Hematopoietic multipotent progenitor cell (in vitro differentiated cells): ENCODE results near the gene SH2D2A. TPM values are rescaled to one million over a fixed set of nuclear protein-coding genes. Genes with fewer than 3 reads are reported as not detected.

ENCODE experiments used
- DNase-seq, 3 donors: peaks; one replicate each; pipeline ENCODE4 v3.0.0-alpha.2; 2011 to 2015; ENCODE audit warnings: low read depth in 2 of 3, low spot score in 2 of 3
- total RNA-seq: library from RNA; depleted of rRNA; stranded (reverse); fragments of >200 nt; gene quantifications from one replicate; pipeline ENCODE4 v1.2.3, GENCODE V29; 2012

SH2D2A gene
- total RNA-seq, 1 donor: 4.3 TPM

DNA sequence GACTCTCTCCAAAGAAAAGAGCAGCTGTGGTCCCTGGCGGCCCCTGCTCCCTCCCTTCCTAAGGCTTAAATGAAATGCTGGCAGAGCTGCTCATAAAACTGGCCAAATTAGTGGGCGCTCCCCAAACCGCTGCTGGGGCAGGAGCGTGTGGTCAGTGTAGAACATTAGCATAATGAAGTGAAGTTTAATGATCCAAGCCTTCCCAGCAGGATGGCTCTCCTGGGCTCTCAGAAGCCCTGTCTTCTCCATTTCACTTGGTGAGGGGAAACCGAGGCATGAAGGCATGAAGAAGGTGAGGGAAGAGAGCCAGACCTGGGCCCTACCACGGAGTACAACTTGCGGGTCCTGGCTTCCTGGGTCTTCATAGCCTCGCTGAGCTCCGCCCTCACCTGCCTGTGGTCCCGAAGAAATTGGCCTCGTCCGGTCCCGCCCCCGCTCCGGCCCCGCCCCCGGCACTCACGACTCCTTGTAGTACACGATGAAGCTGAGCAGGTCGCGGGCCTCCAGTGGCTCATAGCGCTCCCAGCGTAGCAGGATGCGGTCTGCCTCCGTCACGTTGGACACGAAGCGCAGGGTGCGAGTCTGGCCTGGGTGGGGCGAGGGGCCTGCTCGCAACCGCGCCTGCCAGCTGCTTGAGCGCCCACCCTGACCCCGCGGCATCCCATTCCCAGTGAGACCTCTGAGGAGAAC is 32.0 kb upstream of the SH2D2A start:
- DNase-seq: peak; percentile 19 to 42 (median 39)

DNA sequence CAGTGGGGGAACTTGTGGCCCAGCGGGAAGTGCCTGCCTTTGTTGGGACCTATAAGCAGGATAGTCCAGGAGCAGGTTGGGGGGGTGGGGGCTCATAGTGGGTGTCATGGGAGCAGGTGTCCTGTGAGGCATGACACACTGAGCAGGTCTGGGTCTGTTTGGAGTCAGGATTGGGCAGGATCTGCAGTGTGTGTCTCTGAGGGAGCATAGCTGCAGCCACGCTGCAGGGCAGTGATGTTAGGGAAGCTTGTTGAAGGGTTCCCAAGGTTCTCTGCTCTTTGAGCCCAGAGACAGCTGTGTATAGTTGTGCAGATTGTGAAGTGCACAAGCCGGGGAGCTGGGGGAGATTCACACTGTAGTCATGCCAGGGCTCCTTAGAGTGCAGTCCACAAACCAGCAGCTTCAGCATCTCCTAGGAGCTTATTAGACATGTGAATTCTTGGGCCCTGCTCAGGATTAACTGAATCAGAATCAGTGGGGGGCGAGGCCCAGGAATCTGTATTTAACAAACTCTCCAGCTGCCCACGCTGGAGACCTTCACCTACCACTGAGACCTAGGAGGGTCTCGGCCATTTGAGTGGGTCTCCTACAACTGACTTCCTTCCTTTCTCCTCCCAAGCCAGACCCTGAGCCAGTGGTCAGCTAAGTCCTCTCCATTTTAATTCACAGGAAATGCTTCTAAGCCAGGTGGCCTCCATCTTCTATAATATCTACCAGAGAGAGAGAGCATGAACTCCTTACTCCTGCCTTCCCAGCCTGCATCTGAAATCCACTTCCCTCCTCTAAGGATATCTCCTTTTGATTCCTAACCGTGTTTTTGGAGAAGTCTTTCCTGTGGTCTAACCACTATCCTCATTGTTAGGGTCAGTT is 31.2 kb upstream of the SH2D2A start:
- no peak for DNase-seq

DNA sequence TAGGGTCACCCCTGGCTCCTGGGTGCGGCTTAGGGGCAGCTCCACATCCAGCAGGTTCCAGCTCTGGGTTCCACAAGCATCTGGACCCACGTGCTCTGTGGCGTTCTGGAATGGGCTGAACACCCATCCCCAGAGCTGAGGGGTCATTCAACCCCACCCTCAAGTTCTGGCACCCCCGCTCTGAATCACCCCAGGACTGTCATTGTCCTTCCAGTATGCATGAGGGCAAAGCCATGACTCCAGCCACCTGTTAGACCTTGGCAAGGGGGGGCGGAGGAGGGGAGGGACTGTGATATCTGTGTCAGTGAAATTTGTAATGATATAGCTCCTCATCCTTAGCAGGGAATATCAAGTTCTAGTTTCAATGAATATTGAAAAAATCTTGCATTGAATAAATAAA is 30.0 kb upstream of the SH2D2A start:
- no peak for DNase-seq

DNA sequence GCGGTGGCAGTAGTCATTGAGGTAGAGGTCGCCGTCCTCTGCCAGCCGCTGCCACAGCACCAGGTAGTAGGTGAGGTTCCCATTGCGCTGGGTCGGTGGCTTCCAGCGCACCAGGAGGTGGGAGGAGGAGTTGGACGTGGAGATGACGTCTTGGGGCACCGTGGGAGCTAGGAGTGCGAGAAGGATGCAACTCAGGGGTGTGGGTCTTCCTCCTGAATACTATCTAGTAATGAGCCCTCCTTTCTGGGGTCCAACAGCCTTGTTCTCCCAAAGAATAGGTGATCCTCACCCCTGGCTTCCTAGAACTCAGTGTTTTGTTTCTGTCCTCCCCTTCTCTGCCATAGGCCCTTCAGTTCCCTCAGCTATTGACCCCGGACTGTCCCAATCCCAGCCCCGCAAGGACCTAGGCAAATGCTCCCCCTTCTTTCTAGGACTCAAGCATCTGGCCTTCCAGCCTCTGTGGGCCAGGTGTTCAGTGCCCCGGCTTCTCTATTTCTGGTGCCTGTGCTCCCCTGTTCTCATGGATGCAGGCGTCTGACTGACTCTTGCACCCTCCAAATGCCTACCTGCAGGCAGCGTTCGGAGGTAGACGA is 29.4 kb upstream of the SH2D2A start:
- DNase-seq: no peak

DNA sequence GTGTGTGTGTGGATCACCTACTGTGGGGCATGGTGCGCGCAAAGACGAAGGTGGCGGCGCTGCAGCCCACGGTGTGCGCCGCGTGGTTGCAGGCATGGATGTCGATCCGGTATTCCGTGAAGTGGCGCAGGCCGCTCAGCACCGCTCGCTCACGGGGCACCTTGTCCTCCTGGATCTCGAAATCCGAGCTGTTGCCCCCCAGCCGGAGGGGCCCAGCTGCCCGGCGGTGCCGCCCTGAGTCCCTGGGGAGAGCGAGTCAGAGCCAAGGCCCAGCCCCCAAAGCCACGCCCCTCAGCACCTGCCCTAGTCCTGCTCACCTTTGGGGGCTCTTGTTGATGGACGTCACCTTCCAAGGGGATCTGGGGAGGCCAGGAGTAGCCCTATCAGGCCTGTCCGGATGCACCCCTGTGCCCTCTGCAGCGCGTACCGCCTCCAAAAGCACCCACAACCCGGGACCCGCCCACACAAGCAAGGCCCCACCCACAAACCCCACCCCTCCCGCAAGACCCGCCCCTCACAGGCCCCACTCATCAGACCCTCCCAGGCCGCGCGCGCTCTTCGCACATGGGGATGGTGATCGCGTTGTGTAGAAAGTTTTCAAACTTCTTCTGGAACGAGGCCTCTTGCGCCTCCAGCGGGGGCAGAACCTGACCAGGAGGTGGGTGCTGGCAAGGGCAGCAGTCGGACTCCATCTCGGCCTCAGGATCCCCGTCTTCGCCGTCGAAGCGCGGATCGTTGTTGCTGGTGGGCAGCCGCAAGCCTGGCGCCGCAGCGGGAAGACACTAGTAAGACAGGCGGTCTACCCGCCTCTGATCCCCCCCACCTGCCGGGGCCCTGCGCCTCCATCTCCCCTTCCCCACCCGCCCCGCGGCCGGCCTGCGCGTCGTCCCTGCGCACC is 28.7 kb upstream of the SH2D2A start:
- peak in 2 of 3 donors; percentile 54 to 68 for DNase-seq

DNA sequence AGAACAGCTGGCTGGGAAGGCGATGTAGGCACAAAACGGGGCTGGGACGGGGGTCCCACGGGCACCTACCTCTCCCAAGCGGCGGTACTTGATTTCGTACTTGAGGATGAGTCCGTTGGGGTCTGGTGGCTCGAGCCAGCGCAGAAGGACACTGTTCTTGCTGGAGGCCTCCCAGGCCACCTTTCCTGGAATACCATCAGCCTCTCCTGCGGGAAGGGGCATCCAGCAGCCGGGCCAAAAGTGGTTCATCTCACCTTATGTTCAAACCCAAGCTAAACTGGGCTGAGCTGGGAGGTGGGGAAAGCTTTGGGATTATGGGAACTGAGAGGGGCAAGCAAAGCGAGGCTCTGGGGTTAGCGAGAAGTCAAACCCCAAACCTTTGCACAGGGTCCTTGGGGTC is 28.0 kb upstream of the SH2D2A start:
- no peak for DNase-seq

DNA sequence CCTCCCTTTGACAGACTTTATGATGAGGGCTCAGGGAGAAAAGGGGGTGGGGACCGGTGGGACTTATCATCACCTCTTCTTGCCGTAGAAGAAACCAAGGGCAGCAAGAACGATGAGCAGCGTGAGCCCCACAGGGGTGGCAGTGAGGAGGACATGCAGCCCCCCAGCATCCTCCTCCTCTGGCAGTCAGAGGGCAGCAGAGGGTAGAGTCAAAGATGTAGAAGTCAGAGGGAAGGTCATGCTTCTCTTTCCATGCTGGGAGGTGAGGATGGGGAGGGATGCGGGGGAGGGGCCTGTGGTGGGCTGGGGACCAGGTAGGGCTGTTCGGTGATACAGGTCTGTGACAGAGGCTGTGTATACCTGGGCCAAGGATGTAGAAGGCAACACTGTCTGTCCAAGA is 27.5 kb upstream of the SH2D2A start:
- DNase-seq: peak in 1 of 3 donors; percentile 36

DNA sequence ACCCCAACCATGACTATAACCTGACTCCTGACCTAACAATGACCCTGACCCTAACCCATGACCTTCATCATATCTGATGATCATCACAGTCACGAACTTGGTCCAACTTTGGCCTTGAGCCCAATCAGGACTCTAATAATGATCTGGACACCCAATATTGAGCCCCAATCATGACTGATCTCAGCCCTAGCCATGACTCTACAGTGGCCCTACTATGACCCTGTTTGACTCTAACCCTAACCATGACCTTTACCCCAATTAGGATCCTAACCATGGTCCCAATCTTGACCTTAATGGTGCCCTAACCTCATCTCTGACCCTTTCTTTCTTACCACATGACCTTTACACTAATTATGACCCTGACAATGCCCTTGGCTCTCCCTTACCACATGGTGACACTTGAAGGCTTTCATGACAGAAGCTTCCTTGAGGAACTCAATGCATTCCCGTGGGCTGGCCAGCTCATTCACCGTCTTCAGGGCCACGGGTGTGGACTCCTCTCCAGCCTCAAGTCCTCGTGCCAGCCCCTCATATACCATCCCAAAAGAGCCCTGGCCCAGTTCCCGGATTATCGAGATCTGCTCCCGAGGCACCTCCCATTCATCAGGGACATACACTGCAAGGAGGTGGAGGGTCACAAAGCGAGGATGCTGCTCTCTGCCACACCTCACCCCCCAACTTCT is 26.1 kb upstream of the SH2D2A start:
- no peak for DNase-seq

DNA sequence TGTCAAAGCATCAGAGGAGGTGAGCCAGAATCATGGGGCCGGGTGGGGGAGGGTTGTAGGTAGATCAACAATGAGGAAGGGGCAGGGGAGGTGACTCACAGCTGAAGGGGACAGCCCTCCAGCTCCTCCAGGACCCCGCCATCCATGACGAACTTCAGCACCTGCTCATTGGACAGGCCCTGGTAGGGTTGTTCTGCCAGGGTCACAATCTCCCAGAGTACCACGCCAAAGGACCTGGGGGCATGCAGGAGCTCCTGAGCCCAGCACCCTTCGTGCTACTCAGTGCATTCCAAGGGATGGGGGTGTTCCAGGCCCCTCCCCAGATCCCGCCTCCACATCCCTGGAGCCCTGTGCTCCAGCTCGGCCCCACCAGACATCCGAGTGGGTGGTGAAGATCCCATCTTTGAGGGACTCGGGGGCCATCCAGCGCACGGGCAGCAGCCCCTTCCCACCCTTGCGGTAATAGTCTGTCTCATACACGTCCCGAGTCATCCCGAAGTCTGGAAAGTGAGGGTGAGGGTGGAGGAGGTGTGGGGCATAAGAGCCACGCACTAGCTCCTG is 24.7 kb upstream of the SH2D2A start:
- DNase-seq: no peak

DNA sequence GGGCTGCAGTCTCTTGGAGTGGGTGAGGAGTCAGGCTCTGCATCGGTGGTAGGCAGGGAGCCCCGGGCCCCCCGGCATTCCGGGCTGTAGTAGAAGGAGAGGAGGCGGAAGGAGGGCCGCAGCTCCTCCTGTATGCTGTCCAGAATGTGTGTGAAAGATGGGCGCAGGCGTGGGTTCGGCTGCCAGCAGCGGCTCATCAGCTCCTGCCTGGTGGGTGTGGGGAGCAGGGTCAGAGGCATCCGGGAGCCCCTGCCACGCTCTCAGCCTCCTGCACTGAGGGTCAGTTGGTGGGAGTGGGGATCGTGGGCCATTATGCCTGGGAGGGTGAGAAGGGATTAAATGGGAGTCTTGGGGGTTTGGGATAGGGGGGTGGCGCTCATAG is 24.2 kb upstream of the SH2D2A start:
- DNase-seq: no peak

DNA sequence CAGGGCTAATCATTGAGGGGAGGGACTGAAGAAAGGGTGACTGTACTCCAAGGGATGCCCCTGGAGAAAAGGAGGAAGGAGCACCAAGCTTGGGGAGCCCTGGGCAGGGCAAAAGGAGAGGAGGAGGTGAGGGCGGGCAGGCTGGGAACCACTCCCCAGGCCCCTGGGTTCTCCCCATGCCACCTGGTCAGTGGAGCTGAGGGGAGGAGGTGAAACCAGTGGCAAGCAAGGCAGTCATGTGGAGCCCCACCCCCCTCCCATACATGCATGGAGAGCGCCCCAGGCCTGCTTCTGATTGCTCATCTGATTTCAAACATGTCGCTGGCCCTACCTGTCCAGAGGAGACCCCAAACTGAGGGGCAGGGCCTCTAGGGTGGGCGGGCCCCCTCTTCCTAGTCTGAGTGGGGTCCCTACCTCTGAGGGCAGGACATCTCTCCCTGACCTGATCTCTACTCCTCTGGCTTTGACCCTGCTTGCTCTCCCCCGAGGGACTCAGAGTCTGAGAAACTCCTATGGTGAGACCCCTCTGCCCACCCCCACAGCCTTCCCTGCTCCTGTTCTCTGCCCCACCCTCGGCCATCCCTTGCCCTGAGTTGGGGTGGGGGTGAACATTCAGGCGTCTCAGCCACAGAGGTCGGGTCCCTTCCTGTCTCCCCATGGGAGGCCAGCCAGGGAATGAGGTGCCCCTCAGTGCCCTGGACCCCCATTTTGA is 23.7 kb upstream of the SH2D2A start:
- no peak for DNase-seq

DNA sequence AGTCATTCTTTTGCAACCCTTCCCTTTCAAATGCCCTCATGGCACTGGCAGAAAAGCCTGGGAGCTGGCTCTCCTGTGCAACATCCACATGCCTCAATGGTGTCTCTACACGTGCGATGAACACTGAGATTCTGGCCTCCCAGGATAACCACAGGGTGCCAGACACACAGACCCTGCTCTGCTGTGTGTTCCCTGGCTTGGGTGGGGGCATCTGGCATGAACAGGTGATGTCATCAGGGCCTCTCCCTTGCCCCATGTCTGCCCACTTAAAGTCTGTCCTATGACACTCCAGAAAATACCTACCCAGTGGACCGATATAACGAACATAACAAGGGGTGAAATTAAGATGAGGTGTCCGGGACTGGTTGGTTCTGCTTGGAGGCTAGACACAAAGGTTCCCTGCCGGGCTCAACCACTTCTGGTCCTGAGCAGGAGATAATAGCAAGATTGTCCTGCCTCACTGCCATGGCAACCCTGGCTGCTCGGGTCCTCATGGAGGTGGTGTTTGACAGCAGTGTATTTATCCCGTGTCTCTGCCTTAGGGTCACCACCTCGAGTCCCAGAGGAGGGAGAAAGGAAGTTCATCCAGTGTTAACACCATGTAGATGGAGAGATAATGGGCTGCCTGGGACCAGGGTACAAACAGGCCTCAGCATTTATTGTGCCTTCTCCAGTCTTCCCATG is 22.9 kb upstream of the SH2D2A start:
- DNase-seq: no peak

DNA sequence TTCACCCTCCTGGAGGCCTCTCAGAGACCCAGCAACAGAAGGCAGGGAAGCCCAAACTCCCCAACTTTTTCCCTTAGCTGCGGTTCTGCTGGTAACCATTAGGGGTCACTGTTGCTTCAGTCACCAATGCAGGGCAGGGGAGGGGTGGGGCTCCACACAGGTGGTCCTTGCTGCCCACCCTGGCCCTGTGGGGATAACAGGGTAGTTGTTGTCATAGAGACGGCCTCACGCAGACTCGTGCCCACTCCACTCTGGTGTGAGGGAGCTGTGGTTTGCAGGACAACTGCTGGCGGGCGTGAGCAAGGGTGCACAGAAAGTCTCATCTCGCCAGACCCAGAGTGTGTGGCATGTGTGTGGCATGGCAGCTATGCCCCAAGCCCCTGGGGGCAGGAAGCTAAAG is 22.3 kb upstream of the SH2D2A start:
- peak in 1 of 3 donors; percentile 70 for DNase-seq

DNA sequence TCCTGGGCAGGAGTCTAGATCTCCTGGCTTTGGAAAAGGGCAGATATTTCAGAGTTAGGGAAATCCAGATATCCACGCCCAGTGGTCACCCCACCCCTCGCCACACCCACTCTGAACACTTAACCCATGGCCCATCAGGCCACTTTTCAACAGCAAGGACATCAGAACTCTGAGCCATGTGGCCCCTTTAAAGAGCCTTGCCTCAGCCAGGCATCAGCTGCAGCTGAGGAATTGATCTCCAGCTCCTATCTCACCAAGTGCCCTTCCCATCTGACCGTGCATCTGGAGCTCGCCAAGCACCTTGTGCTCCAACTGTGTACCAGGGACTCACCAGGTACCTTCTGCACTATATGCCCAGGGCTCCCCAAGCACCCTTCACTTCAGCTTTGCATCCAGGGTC is 20.2 kb upstream of the SH2D2A start:
- no peak for DNase-seq

DNA sequence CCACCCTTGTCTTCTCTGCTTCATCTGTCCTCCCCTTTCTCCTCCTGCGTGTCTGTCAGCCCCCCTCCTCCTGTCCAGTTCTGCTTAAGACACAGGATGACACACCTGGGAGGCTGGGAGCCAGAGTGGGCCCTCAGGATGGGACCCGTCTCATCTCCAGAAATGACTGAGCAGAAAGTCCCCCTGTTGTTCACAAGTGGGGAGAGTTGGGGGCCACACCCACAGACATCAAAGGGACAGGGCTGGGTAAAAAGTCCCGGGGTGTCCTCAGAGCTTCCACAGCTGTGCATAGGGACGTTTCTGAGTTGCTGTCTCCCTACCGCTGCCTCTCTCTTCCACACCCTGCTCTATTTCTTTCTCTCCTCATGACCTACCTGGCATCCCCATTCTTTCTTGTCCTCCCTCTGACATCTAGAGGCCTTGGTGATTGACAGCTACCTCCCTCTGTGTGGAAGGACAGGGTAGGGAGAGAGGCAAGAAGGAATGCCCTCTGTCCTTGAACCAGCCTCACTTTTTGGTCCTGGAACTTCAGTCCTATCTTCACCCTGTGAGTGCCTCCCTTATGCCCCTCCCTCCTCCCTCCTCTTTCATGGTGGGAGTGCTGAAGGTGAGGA is 19.5 kb upstream of the SH2D2A start:
- DNase-seq: no peak

DNA sequence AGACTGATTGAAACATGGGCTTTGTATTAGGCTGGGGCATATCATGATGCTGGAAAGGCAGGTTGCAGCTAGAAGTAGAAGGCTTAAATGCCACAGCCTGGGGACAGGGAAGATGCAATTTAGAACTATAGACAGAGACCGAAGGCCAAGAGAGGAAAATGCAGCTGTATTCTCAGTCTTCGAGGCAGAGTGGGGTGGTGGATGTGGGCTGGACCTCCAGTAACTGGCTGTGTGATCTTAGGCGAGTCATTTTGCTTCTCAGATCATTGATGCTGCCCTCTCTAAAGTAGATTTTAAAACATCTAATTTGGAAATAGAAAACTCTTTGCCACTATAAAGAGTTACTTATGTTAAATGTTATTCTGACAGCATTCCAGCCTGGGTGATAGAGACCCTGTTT is 17.7 kb upstream of the SH2D2A start:
- DNase-seq: no peak

DNA sequence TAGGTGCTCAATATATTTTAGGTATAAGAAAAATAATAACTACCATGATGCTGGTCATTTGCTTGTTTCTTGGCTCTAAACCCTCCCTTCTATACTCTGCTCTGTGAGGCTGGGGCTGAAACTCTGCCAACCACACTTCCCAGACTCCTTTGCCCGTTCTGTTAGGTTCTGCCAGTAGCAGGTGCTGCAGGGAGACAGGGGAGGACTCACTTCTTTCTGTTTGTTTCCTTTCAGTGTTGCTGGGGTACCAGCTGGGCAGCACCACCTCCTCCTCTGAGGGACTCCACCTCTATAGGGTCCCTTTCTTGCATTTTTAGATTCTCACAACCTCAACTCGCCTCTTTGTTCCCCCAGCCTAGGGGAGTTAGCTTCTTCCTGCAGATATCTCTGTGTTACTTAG is 17.0 kb upstream of the SH2D2A start:
- peak in 2 of 3 donors; percentile 37 to 62 for DNase-seq

DNA sequence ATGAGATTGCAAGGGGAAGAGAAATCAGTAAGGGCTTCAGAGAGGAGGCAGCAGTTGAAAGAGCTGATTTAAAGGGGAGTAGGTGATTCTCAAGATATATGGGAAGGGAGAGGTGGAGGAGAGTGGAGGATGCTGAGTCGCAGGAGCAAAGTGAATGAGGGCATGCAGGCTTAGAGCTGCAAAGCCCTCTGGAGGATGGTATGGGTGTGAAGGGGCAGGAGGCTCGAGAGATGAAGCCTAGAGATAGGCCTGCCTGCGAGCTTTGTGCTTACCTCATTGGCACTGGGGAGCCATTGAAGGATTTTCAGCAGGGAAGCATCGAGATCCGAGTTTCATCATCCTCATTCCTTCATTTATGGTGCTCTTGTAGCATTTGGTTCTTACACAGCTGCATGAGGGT is 15.8 kb upstream of the SH2D2A start:
- no peak for DNase-seq
